Mesodermal cell (in vitro differentiated cells): Measurements from ENCODE around the gene MAP1S.

Experiments
- H3K27ac ChIP-seq: 2 replicates; pipeline ENCODE4 v1.7.0; 2013; ENCODE audit warnings: mild to moderate bottlenecking, low read depth, low read length, moderate library complexity; ENCODE audit not compliant: severe bottlenecking
- H3K36me3 ChIP-seq: 2 replicates; pipeline ENCODE4 v1.7.1; 2013; ENCODE audit warnings: mild to moderate bottlenecking, low read length, moderate library complexity; ENCODE audit not compliant: control insufficient read depth, insufficient read depth
- H3K4me1 ChIP-seq: one replicate; pipeline ENCODE4 v1.7.1; 2013; ENCODE audit warnings: mild to moderate bottlenecking, low read length; ENCODE audit not compliant: insufficient read depth, control insufficient read depth, poor library complexity, severe bottlenecking
- H3K4me3 ChIP-seq: 2 replicates; pipeline ENCODE4 v1.7.0; 2013; ENCODE audit warnings: low read length, control low read depth, mild to moderate bottlenecking; ENCODE audit not compliant: insufficient read depth, poor library complexity, severe bottlenecking; ENCODE audit errors: extremely low read depth
- H3K9me3 ChIP-seq: 2 replicates; pipeline ENCODE4 v1.7.1; 2013; ENCODE audit warnings: mild to moderate bottlenecking, low read length, moderate library complexity; ENCODE audit not compliant: control insufficient read depth
- WGBS, 2 experiments: methylation state at CpG; one replicate each; pipeline ENCODE4 v1.1.5; 2013; ENCODE audit warnings: missing lambda C conversion rate in 2 of 2; ENCODE audit not compliant: insufficient coverage in 2 of 2; 5-methylcytosine and 5-hydroxymethylcytosine counted together

MAP1S gene

GRCh38 chr19:17682273-17682672 lies 37.0 kb upstream of the MAP1S start:
- Histone ChIP-seq H3K36me3 (no peaks in the 10 kb centered on the region), H3K4me3 (no peak overlapping the region), H3K27ac (no peak overlapping the region), H3K9me3 (no peaks in the 10 kb centered on the region), H3K4me1 (peaks cover 29% of the 10 kb centered on the region)
- WGBS, 2 experiments = 84 to 91% methylated on average over 5 of the region's 5 CpGs

GRCh38 chr19:17683078-17683477 lies 36.2 kb upstream of the MAP1S start:
- H3K9me3 ChIP-seq = no peaks in the 10 kb centered on the region
- H3K4me3 ChIP-seq = no peak overlapping the region
- no peaks in the 10 kb centered on the region for H3K36me3 ChIP-seq
- no peak overlapping the region for H3K27ac ChIP-seq
- H3K4me1 ChIP-seq = peaks cover 30% of the 10 kb centered on the region
- 89 to 100% methylated on average over 3 of the region's 4 CpGs for WGBS, 2 experiments

GRCh38 chr19:17684256-17684655 lies 35.0 kb upstream of the MAP1S start:
- Histone ChIP-seq H3K9me3 (no peaks in the 10 kb centered on the region), H3K36me3 (no peaks in the 10 kb centered on the region), H3K4me3 (no peak overlapping the region), H3K27ac (no peak overlapping the region), H3K4me1 (peaks cover 30% of the 10 kb centered on the region)
- 100% methylated on average over 2 to 3 of the region's 4 CpGs for WGBS, 2 experiments

DNA sequence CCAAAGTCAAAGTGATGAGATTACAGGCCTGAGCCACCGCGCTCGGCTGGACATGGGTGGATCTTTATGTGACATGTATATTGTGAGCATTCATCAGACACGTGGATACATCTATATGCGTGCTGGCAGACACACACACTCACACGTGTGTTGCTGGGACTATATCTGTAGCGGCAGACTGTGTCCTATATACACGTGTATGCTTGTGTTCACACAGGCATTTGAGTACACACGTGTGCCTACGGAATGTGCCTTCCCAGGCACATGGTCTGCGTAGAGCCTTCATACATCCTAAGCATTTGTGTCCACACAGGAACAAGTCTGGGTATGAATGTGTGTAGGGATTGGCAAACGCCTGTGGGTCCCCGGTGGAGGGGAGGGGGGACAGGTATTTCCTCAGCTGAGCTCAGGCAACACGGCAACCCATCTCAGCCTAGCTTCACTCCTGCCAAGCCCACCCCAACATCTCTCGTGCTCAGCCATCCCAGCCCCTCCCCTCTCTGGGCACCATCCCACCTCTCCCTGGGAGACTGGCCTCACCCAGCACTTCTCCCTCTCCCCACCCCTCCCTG lies 33.7 kb upstream of the MAP1S start:
- no peak overlapping the region for H3K27ac ChIP-seq
- 74 to 80% methylated on average over 12 of the region's 15 CpGs for WGBS, 2 experiments

DNA sequence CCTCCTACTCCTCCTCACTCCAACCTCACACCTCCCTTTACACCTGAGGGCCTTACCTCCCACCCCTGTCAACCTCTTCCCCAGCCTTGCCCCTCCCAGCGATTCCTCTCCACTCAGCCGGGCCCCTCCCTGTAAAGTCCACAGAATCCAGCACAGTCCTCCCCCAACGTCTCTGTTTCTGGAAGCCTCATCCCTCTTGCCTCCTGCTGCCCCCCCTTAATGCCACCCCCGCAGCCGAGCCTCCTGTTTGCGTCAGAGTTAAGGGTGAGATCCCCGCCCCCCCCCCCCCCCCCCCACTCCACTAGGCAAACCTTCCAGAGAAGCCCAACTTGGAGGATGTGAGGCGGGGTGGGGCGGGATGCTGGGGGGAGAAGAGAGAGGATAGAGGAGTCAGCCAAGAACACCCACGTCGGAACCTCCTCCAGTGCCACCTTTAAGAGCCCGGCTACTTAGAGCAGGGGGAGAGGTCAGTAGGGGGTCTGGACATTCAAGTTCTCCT lies 33.2 kb upstream of the MAP1S start:
- Histone ChIP-seq H3K36me3 (no peaks in the 10 kb centered on the region), H3K4me3 (peak overlapping the region; percentile 55), H3K4me1 (peaks cover 16% of the 10 kb centered on the region), H3K9me3 (no peaks in the 10 kb centered on the region), H3K27ac (peak overlapping the region; percentile 30)
- 0% methylated on average over 2 of the region's 12 CpGs for WGBS, 2 experiments

More for the DNA sequence above, 33.7 kb upstream of the MAP1S start:
- Histone ChIP-seq H3K36me3 (no peaks in the 10 kb centered on the region), H3K4me1 (peaks cover 21% of the 10 kb centered on the region), H3K4me3 (no peak overlapping the region), H3K9me3 (no peaks in the 10 kb centered on the region)

GRCh38 chr19:17686592-17687024 lies 32.7 kb upstream of the MAP1S start:
- Histone ChIP-seq H3K9me3 (no peaks in the 10 kb centered on the region), H3K4me1 (peaks cover 13% of the 10 kb centered on the region), H3K36me3 (no peaks in the 10 kb centered on the region), H3K27ac (peak overlapping the region; percentile 30), H3K4me3 (peak overlapping the region; percentile 55)
- WGBS, 2 experiments = 0% methylated on average over 1 of the region's 28 CpGs; no CpG with 5 or more reads in 1 of the 2 experiments

DNA sequence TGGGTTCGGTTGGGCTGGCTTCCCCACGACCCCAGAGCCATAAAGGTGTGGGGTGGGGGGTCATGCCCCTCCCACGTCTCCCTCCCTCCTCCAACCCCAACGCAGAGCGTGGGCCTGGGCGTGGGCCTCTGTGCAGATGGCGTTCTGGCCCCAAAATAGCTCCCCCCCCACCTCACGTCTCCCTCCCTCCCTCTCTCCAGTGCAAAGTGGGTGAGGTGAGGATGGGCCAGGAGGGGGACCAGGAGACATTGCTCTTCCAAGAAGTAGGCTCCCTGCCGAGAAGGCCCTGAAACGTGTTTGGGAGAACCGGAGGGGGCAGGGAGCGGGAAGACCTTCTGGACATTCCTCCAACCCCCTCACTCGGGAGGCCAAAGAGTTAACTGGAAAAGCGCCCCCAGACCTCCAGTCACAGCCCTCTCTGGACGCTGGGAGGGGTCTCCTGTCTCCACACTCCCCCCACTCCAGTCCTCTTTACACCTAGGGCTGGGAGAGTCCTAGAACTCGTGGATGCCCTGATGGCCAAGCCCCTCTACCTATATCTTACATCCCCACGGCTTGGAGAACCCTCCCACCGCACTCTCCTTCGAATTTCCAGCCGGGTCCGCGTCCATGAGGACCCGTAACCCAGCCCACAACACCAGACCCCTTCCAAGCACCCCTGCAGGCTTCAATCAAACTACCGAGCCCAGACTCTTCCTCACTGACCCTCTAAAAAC lies 32.0 kb upstream of the MAP1S start:
- no peaks in the 10 kb centered on the region for H3K36me3 ChIP-seq
- peaks cover 13% of the 10 kb centered on the region for H3K4me1 ChIP-seq
- no peaks in the 10 kb centered on the region for H3K9me3 ChIP-seq
- no peak overlapping the region for H3K27ac ChIP-seq
- H3K4me3 ChIP-seq = peak overlapping the region; percentile 55
- 0 to 2% methylated on average over 9 to 12 of the region's 24 CpGs for WGBS, 2 experiments

DNA sequence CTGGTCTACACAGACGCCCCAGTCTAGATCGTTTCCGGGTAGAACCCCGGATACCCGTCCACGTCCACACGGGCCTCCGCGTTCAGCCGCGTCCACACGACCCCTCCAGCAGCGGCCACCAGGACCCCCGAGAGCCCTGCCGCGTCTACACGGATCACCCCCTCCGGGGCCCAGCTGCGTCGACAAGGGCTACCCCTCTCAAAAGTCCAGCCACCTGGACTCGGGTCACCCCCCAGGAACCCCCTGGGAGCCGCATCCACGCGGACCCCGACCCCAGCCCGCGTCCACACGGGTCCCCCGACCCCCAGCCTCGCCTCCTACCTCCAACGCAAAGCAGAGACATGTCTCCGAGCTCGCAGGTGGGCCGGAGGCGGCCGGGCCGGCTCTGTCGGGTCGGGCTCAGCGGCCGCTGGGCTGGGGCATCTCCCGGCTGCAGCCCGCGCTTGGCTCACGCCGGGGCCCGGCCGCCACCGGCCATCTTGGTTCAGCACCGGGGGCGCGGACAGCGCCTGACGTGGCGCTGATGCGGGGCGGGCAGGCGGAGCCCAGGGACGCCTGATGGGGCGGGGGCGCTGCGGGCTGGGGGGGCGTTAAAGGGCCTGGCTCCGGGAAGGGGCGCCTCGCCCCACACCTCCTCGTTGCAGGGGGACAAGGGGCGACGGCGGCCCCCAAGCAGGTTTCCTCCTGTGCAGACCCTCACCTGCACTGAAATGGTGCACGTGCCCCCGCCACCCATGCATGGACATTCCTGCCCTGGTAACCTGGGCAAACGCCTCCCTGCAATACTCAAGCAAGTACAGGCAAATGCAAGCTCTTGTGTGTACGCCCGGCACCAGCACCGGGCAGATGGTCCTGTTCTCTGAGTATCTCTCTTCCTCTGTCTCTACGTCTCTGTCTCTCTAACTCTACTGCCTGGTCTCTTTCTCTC lies 31.2 kb upstream of the MAP1S start, which contains the start of gene UNC13A:
Gene UNC13A, minus strand, starts transcription at position 498 of the 928 bp plus-strand sequence. Its CDS starts 155 bp downstream, at position 343.
- Histone ChIP-seq H3K36me3 (no peaks in the 10 kb centered on the region), H3K4me3 (peak within 1 kb of the TSS; percentile 55), H3K9me3 (no peaks in the 10 kb centered on the region), H3K27ac (no peak within 1 kb of the TSS), H3K4me1 (peaks cover 13% of the 10 kb centered on the region)
- WGBS, 2 experiments = 1 to 2% methylated on average over 43 to 67 of the region's 77 CpGs

- WGBS, 2 experiments = 69 to 82% methylated on average over 4 to 8 of the region's 10 CpGs
- Histone ChIP-seq H3K36me3 (no peaks in the 10 kb centered on the region), H3K27ac (no peak overlapping the region), H3K4me1 (peaks cover 13% of the 10 kb centered on the region), H3K4me3 (no peak overlapping the region), H3K9me3 (no peaks in the 10 kb centered on the region)
Measured at GRCh38 chr19:17688853-17689595, 30.3 kb upstream of the MAP1S start.

GRCh38 chr19:17692566-17692965 lies 26.7 kb upstream of the MAP1S start:
- H3K9me3 ChIP-seq = no peaks in the 10 kb centered on the region
- H3K27ac ChIP-seq = no peak overlapping the region
- H3K36me3 ChIP-seq = no peaks in the 10 kb centered on the region
- no peaks in the 10 kb centered on the region for H3K4me1 ChIP-seq
- 94% methylated on average over 2 to 3 of the region's 4 CpGs for WGBS, 2 experiments
- no peak overlapping the region for H3K4me3 ChIP-seq
